T-helper 1 cell (primary cell): ENCODE data around the gene ADD2.

ENCODE experiments used
- DNase-seq, 5 donors: peaks; one replicate each; pipeline ENCODE4 v3.0.0-alpha.2; 2012 to 2020

ADD2 gene

DNA sequence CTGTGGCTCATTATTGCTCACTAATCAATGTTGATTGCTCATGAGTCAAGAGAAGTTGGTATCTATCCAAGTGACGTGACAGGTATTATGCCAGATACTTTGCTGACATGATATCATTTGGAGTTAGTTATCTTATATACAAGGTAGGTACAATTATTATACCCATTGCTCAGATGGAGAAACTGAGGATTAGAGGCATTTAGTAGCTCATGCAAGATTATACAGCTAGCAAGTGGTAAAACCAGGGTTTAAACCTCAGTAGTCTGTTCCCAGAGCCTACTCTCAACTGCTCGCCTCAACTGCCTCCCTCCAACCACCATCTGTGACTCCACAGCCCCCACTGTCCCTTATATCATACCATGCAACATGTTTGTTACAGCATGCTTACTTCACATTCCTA is 16.3 kb upstream of the ADD2 start:
- no peak for DNase-seq

DNA sequence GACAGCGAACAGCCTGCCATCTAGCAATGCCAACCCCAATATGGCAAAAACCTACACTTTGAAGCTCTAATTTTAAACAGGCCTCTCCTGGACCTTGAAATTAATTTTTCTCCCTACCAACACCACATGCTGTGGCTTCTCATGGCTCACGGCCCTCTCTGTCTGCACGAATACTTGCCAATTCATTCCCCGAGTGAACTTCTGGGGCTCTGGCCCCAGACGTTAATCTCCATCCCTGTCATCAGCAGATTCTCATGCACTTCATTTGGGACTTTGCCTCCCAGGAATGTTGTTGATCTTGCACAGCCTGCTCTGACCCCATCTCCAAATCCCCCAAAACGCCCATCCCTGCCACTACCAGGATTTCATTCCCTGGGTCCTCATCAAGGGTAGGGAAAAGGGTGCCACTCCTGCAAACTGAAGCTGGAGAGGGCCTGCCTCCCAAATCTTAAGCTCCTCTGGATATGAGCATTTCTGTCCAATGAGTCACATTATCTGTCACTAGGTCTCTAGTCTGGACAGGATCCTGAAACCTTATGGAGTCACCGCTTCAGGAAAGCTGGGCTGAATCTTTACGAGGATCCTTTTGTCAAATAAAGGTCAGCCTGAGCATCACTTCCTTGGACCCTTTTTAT is 12.0 kb upstream of the ADD2 start:
- no peak for DNase-seq

DNA sequence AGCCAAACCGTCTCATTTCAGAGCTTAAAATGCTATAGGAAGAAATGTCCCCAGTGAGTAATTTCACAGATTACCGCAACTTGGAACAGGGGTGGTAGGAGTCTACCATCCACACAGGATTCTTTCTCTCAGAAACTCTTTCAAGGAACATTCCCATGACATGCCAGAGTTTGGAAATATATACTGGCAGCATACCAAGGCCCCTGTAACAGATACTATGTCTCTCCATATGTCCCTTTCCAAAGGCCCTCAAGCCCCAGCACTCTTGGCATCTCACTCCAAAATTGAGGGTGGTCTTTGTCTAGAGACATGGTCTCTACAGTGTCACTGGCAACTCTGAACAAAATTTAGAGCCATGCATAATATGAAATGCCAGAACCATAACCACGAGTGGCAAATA is 11.5 kb upstream of the ADD2 start:
- DNase-seq = no peak

DNA sequence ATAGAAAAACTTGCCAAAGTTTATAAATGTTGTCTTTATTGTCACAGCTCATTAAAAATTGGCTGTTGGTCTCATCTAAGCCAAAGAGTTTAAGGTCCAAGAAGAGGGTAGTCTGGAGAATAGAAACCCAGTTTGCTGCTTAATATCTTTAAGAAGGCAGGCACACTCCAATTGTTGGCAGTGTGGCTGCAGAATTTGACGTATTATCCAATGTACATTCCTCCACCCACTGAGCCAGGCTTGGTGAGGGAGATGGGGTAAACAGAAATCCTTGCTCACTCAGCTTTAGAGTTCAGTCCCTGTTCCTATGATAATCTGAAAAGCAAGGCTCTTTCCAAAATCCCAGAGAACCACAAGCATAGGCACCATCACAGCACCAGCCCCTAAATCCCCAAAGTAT is 10.7 kb upstream of the ADD2 start:
- DNase-seq = no peak

DNA sequence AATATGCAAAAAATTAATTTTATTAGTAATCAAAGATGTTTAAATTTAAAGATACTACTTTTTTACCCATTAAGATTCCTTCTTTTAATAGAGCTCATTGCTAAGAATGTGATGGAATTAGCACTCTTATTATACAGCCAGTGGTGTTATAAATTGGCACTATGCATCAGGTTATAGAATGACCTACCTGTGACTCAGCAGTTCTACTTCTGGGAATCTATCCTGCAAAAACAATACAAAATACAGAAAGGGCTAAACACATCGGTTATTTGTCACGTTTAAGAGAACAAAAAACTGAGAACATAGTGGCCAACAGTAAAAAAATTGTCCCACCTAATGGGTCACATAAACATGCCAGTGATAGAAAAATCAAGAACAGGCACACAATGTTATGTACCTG is 9.4 kb upstream of the ADD2 start:
- DNase-seq = no peak

DNA sequence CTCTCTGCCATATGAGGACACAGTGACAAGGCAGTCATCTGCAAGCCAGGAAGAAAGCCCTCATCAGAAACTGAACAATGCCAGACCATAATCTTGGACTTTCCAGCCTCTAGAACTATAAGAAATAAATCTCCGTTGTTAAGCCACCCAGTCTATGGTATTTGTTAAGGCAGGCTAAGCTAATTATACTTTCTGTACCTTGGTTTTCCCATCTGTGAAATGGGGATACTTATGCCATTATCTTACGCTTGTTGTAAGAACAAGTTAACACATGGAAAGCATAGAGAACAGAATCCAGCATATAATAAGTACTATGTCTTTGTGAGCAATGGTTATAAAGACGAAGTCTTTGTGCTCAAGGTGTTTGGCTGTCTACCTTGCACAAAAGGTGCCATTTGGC is 8.3 kb upstream of the ADD2 start:
- no peak for DNase-seq

DNA sequence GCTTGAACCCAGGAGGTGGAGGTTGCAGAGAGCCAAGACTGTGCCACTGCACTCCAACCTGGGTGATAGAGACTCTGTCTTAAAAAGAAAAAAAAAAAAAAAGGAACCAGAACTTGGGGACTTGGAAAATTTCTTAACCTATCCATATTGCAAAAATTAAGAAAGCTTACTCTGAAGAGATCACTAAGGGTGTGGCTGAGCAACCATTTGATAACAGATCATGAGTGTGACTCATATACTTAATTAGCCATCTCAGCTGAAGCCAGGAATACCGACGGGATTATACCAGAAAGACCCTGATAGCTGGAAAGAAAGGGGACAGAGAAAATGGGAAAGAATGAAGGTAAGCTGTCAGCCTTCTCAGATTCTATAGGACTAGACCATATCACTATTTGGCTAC is 7.1 kb upstream of the ADD2 start:
- no peak for DNase-seq

DNA sequence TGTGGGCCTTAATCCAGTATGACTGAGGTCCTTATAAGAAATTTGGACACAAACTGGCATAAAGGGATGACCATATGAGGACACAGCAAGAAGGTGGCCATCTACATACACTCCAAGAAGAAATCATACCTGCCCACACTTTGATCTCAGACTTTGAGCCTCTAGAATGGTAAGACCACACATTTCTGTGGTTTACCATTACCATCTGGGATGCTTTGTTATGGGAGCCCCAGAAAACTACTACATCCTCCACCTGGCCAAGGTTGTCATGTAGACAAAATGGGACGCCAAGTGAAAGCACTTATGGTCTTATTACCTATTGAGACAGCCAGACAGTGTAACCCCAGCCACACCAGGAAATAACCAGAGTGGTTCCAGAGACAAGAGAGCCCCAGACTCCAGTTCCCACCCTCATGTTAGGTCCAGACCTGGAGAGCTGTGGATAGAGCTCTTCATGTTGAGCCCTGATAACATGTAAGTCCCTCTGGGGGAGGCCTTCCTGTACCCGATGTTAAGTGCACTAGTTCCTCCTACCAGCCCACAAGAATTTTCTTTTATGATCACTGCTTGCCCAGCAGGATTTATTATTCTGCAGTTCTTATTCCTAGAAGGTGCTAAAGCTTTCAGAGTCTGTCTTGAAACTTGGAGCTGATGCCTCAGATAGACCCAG is 4.6 kb upstream of the ADD2 start:
- DNase-seq = no peak

DNA sequence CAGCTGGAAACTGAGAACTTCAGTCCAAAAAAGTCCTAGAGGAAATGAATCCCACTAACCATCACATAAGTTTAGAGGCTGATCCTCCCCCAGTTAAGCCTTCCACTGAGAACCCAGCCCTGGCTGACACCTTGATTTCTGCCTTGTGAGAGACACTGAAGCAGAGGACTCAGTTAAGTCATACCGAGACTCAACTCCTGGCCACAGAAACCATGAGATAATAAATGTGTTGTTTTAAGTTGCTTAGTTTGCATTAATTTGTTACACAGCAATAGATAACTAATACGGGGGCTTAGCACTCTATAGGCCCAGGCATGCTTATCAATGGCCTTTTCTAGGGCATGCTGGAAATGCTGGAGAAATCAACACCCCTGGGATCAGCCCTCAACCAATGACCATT is 3.4 kb upstream of the ADD2 start:
- DNase-seq = peak in 1 of 5 donors; percentile 14

DNA sequence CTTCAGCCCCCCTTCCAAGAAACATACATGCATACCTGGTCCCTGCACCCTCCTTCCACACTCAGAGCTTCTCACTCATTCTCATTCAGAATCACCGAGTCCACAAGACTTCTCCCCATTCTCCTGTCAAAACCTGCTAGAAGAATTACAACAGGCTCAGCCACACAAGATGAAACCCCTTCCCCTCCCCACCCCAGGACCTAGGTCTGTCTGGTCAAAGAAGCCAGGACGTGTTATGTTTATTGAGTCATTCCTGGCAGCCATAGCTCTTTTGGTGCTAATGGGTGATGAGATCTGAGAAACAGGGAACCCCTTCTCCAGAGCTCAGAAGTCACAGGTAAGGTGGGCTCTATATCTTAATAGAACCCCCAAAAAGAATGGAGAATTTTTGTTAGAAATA is 1.4 kb upstream of the ADD2 start:
- no peak for DNase-seq

DNA sequence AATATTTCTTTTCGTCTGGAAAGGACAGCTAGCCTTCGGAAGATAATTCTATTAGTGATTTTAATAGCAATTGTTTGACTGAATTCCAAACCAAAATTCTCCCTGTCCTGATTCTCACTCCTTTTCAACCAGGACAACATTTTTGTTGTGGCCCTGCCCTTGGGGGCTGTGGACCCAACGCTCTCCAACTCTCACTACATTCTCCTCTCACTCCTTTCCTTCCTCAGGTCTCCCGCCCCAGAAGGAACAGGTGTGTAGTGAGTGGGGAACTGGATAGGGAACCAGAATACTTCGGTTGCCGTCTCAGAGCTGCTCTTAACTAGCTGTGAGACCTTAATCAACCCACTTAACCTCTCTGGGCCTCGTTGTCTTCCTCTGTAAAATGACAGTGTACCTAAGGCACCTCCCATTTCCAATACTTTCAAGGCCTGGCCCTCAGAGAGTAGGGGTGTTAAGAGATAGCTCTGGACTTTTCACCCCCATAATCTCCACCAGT is 638 bp upstream of the ADD2 start:
- no peak for DNase-seq

DNA sequence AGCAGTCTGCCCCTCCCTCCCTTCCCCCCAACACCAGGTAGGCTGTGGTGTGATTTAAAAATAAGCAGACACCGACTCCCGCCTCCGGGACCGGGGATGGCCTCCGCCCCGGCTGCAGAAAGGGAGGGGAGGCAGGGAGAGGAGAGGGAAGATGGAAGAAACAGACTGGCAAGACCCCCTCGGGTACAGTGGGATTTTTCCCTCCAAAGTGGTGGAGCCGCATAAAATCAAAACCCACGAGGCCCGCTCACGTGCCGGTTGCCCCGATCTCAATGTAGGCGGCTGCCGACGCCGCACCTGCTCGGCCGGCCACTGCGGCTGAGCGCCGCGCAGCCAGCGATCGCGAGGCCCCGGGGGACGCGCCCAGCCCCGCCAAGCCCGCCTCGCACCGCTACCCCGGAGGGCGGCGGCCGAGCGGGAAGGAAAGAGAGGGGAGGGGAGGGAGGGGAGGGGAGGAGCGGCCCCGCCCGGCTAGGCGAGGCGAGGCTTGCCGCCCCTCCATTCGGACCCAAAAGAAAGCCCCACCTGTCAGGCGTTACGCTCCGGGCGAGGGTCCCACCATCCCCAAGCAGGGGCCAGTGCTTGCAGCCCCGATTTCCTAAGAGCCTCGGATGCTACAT is 811 bp downstream of the ADD2 start:
- no peak for DNase-seq

DNA sequence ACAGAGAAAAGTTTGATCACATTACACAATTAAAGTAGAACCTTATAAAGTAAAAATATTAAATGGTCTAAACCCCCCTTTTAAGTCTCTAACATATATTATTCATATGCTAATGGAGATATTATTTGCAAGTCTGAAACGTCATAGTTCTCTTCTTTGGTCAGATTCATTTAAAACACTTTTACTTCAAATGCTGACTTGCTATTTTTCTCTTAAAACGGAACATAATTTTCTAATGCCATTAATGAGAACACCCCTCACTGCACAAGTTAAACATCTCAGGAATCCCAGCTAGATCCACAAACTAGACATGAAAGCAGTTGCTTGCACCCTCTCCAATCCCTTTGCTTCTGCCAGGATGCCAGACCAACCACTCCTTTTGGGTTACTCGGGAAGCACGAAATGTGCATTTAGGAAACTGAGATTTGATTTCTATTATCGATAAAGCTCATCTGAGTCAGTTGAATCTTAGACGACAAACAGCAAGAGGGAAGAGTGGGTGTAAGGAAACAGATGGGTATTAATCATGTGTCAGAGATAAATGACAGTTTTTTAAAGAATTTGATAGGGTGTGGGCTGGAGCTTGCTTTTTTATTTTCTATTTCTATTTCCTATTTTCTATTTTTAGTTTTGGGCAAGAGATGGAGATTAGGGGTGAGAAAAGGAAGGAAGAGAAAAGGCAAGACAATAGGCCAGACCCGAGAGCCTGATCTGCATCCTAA is 1.5 kb downstream of the ADD2 start:
- no peak for DNase-seq

DNA sequence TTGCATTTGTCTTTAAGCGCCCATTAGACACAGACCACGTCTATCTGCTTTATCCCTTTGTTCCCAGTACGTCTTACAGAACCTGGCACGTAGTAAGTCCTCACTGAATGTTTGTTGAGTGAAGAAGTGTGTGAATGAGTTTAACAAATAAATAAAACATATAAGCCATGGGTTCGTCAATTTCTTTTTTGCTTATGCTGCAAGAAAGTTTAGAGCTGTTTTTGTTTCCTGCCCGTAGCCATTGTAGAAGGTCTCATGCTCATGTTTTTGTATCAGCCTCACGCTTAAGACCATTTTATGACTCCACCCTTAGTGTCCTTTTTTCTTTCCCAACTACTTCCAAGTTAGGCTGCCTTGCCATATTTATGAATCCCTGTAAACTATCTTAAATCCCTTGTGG is 2.5 kb downstream of the ADD2 start:
- no peak for DNase-seq

DNA sequence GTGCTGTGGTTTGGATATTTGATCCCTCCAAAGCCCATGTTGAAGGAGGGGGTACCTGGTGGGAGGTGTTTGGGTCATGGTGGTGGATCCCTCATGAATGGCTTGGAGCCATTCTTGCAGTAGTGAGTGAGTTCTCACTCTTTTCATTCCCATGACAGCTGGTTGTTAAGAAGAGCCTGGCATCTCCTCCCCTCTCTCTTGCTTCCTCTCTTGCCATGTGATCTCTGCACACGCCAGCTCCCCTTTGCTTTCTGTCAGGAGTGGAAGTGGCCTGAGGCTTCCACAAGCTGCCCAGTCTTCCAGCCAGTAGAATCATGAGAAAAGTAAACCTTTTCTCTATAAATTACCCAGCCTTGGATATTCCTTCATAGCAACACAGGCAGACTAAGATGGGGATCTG is 8.6 kb downstream of the ADD2 start:
- DNase-seq = no peak

DNA sequence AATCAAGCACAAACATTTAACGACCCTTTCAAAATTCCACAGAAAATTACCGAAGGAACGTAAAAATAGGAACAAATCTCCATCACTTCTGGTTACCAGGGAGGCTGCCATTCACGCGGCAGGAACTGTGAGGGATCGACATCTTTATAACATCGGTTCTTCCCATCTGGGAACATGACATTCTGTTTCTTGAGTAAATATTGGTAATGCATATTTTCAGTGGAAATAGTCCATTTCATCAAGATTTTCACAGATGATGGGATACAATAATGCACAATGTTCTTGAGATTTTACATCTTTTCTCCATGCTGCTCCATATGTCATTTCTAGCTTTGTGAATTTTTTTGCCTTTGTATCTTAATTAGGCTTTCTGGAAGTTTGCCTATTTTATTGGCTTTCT is 10.0 kb downstream of the ADD2 start:
- DNase-seq = no peak

DNA sequence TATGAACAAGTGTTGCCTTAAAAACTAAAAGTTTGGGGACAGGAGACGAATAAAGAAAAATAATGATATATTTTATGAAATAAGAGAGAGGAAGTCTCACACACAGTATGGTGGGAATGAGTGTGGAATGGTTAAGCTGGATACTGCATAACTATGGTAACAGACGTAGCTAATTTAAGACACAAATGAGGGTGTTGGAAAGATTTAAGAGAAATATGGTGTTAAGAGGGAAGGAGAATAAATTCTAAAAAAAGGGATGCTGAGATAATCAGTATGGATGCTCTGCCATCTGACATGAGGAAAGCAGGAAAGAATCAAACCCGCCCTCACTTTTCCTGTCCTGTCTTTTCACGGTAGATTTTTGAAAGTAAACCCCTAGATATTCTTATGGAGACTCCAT is 10.6 kb downstream of the ADD2 start:
- DNase-seq = no peak

DNA sequence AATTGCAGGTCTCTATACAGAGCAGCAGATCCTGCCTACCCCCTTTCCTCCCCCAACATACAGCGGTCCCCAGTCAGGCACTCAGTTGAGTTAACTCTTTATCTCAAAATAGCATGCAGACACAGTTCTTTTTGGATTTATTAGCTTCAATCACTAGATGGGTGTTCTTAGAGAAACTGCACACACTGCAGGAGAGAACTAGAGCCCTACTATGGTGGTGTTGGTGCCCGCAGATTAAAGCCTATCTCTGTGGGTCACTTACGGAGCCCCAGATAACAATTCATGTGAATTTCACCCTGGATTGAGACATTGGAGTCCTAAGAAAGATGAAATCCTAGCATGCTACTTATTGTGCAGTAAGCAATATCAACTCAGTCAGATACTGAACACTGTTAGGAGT is 11.9 kb downstream of the ADD2 start:
- DNase-seq = no peak

DNA sequence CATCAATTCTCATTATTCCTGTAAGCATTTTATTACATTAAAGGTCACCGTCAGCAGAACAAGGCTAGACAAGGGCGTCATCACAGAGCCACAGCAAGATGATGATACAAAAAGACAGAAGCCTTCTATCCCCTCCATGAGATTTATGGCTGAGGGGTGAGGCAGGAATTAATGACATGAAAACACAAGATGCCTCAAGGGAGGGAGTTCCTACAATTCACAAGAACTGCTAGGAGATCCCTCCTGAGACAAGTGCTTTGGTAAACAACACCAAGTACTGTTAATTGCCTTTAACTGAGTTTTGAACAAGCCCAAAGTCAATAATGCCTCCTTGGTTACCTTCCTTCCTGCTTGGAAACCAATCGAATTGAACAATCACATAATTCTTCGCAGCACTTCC is 14.1 kb downstream of the ADD2 start:
- no peak for DNase-seq

DNA sequence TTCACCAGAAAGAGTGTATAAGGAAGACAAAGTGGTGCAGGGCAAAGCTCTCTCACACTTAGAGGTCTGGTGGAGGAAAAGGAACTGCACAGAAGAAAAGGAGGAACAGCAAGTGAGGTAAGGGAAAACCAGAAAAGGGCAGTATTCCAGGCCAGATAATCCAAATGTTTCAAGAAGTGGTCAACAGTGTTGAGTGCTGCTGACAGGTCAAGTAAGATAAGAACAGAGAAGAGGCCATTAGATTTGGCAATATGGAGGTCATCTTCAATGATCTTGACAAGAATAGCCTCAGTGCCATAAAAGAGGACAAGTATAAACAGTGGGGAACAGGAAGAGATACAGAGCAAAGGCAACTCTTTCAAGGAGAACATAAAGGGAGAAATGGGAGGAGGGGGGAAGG is 15.0 kb downstream of the ADD2 start:
- no peak for DNase-seq

DNA sequence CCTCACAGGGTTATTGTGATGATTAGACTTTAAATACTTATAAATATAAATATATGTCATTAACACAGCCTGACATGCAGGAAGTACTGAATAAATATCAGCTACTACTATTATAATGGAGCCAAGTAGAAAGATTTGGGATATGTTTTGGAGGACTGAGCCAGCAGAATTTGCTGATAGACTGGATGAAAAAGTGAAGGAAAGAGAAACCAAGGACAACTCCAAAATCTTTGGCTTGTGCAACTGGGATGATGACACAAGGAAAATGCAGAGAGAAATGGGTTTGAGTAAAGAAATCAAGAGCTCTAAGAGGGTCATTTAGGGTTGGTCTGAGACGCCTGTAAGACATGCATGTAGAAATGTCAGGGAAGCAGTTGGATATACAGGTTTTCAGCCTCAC is 15.6 kb downstream of the ADD2 start:
- no peak for DNase-seq

DNA sequence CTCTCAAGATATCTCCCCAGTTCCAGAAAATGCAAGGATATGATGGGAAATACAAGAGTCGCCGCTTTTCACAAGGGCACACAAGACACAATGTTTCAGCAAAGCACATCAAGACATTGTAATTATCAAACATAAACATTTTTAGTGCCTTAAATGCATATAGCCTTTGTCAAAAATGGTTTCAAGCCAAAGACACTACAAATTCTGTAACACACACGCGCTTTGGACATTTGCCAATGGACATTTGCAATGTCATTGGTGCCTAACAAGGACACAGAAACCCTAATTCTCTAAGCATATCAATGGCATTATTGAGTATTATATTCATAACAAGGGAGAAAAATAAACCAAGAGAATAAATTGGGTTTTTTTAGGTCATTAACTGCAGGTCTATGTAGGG is 16.1 kb downstream of the ADD2 start:
- no peak for DNase-seq

DNA sequence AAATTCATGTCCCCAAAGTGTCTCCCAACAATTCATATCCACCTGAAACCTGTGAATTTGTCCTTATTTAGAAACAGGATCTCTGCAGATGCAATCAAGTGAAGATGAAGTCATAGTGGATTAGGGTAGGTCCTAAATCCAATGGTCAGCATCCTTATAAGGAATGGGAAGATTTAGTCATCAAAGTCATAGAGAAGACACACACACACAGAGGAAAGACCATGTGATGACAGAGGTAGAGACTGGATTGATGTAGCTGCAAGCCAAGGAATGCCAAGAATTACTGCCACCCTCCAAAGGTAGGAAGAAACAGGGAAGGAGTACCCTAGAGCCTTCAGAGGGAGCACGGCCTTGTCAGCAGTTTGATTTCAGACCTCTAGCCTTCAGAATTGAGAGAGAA is 17.7 kb downstream of the ADD2 start:
- DNase-seq = no peak
